IPS-11a (cell line): ENCODE results near the gene CNTD1.
"Not testable (repeated sequence)": the region's sequence is repeated elsewhere in the genome, so short reads cannot be mapped to it uniquely, and the experiment has no call there.

Experiments
- H3K4me3 ChIP-seq: one replicate; pipeline ENCODE4 v1.5.1; 2013; ENCODE audit warnings: low read depth, low read length, control low read depth

CNTD1 gene

GRCh38 chr17:42798383-42799380 is at the start of gene CNTD1, which contains the start of gene COA3:
CNTD1 (plus strand) TSS chr17:42798861; CDS start chr17:42799068, 207 bp downstream.
COA3 (minus strand) TSS chr17:42798704; CDS start chr17:42798681, 23 bp downstream.
- peak within 1 kb of the TSS; percentile 98 for H3K4me3 ChIP-seq

GRCh38 chr17:42748908-42749798 is 49.5 kb upstream of the CNTD1 start:
- no peak overlapping the region for H3K4me3 ChIP-seq

GRCh38 chr17:42750739-42751344 is 47.8 kb upstream of the CNTD1 start:
- H3K4me3 ChIP-seq, result no peak overlapping the region

- H3K4me3 ChIP-seq, result no peak overlapping the region
Measured at GRCh38 chr17:42751628-42752027, 47.0 kb upstream of the CNTD1 start.

GRCh38 chr17:42754782-42755181 is 43.9 kb upstream of the CNTD1 start:
- H3K4me3 ChIP-seq, result no peak overlapping the region

- H3K4me3 ChIP-seq, result peak overlapping the region; percentile 41
Measured at GRCh38 chr17:42759982-42760651, 38.5 kb upstream of the CNTD1 start.

- peak within 1 kb of the TSS; percentile 41 for H3K4me3 ChIP-seq
Measured at GRCh38 chr17:42760652-42761581, 37.7 kb upstream of the CNTD1 start, which contains the start of gene RAMP2. RAMP2 (plus strand) TSS chr17:42761227; CDS start chr17:42761262, 35 bp downstream.

GRCh38 chr17:42761638-42762037 is 37.0 kb upstream of the CNTD1 start:
- no peak overlapping the region for H3K4me3 ChIP-seq

GRCh38 chr17:42766124-42766523 is 32.5 kb upstream of the CNTD1 start:
- H3K4me3 ChIP-seq, result no peak overlapping the region

GRCh38 chr17:42767512-42767911 is 31.1 kb upstream of the CNTD1 start:
- H3K4me3 ChIP-seq, result no peak overlapping the region

GRCh38 chr17:42768006-42768405 is 30.7 kb upstream of the CNTD1 start:
- H3K4me3 ChIP-seq, result not testable (repeated sequence)

- H3K4me3 ChIP-seq, result not testable (repeated sequence)
Measured at GRCh38 chr17:42769964-42770363, 28.7 kb upstream of the CNTD1 start.

- H3K4me3 ChIP-seq, result peak overlapping the region; percentile 98
Measured at GRCh38 chr17:42772945-42773289, 25.7 kb upstream of the CNTD1 start.

GRCh38 chr17:42773290-42774035 is 25.2 kb upstream of the CNTD1 start, which contains the start of gene VPS25:
VPS25 (plus strand) TSS chr17:42773449; CDS start chr17:42773476, 27 bp downstream.
- H3K4me3 ChIP-seq, result peak within 1 kb of the TSS; percentile 98

GRCh38 chr17:42774066-42774745 is 24.5 kb upstream of the CNTD1 start:
- peak overlapping the region; percentile 98 for H3K4me3 ChIP-seq

- no peak overlapping the region for H3K4me3 ChIP-seq
Measured at GRCh38 chr17:42775534-42776098, 23.0 kb upstream of the CNTD1 start.

- no peak overlapping the region for H3K4me3 ChIP-seq
Measured at GRCh38 chr17:42778570-42778969, 20.1 kb upstream of the CNTD1 start.
